ENCODE data around the gene OLFML2B.

DNA sequence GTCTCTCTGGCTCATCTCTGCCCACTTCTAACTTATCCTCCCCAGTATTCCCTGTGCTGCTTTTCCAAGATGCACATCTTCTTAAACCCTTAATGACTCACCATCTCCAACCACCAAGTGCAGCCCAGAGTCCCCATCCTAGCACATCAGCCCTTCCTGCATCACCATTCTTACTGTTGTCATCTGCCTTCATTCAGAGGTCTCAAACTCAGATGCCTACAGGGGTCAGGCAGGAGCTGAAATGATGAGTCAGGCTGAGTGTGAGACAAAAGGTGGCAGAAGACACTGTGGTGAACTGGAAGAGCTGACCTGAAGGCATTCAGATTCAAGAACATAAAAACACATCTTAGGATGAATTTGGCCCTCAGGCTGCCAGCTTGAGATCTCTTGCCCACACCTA, 34.6 kb downstream of the OLFML2B start:
- TF ChIP-seq, protein P1, sequence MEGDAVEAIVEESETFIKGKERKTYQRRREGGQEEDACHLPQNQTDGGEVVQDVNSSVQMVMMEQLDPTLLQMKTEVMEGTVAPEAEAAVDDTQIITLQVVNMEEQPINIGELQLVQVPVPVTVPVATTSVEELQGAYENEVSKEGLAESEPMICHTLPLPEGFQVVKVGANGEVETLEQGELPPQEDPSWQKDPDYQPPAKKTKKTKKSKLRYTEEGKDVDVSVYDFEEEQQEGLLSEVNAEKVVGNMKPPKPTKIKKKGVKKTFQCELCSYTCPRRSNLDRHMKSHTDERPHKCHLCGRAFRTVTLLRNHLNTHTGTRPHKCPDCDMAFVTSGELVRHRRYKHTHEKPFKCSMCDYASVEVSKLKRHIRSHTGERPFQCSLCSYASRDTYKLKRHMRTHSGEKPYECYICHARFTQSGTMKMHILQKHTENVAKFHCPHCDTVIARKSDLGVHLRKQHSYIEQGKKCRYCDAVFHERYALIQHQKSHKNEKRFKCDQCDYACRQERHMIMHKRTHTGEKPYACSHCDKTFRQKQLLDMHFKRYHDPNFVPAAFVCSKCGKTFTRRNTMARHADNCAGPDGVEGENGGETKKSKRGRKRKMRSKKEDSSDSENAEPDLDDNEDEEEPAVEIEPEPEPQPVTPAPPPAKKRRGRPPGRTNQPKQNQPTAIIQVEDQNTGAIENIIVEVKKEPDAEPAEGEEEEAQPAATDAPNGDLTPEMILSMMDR (IDR thresholded peaks at IDR 0.05) = no peak
- TF ChIP-seq POLR2A (IDR thresholded peaks at IDR 0.05) = no peak

Data from esophagus squamous epithelium (tissue), 4 donors.